OCI-LY1 (cell line): ENCODE data around the gene DVL1.

Experiments used
- CTCF ChIP-seq: fragments of 200-600 bp; sonication (generic), shearing (Covaris generic); IDR thresholded peaks from 2 replicates; pipeline ENCODE4 v1.5.1; 2017; ENCODE audit warnings: mild to moderate bottlenecking, antibody characterized with exemption, low read length, moderate library complexity, mixed read lengths
- EZH2 ChIP-seq: fragments of 200-600 bp; sonication (generic), shearing (Covaris generic); IDR thresholded peaks from 2 replicates; pipeline ENCODE4 v1.8.0; 2017; ENCODE audit warnings: borderline replicate concordance, mixed run types, mild to moderate bottlenecking, antibody characterized with exemption, low read length, moderate library complexity, mixed read lengths

- no peak for TF ChIP-seq CTCF
- TF ChIP-seq EZH2: no peak
These were observed 10.6 kb upstream of the DVL1 start for GRCh38 chr1:1359664-1360468.
